Cardiac muscle cell (in vitro differentiated cells and primary cell): ENCODE data around the gene PCMTD2. TPM values are rescaled to one million over a fixed set of nuclear protein-coding genes. Genes with fewer than 3 reads are reported as not detected.

Experiments
- DNase-seq, 2 donors: peaks; one replicate each; pipeline versions ENCODE4 v3.0.0 to v3.0.0-alpha.2; 2010 to 2017; ENCODE audit warnings: low read depth in 1 of 2, low spot score in 1 of 2
- H3K27ac ChIP-seq: fragments of 200-600 bp; sonication (generic); 2 replicates; pipeline ENCODE4 v1.5.1; 2016
- H3K27me3 ChIP-seq: fragments of 200-600 bp; sonication (generic); 2 replicates; pipeline ENCODE4 v1.6.0; 2016; ENCODE audit warnings: control low read depth
- H3K36me3 ChIP-seq: fragments of 200-600 bp; sonication (generic); 2 replicates; pipeline ENCODE4 v1.5.1; 2016; ENCODE audit warnings: control low read depth
- H3K4me1 ChIP-seq: fragments of 200-600 bp; sonication (generic); 2 replicates; pipeline ENCODE4 v1.8.1; 2017; ENCODE audit warnings: low read depth, mild to moderate bottlenecking, mixed run types
- H3K4me3 ChIP-seq: fragments of 200-600 bp; sonication (generic); 2 replicates; pipeline ENCODE4 v1.5.1; 2016; ENCODE audit warnings: mild to moderate bottlenecking
- H3K9me3 ChIP-seq: fragments of 200-600 bp; sonication (generic); 2 replicates; pipeline ENCODE4 v1.5.1; 2017; ENCODE audit warnings: low read depth, mild to moderate bottlenecking, control low read depth
- polyA plus RNA-seq: library from polyadenylated mRNA; unstranded; fragments of >200 nt; fragmentation: Nextera tagmentation; extraction: Ambion mirVana; gene quantifications from 2 replicates; pipeline ENCODE4 v1.2.1, GENCODE V29; 2016
- total RNA-seq: library from RNA; depleted of rRNA; stranded (reverse); fragments of >200 nt; gene quantifications from 2 replicates; pipeline ENCODE4 v1.2.3, GENCODE V29; 2016
- TF ChIP-seq, protein P1 (sequence below): IDR thresholded peaks from 2 replicates; pipeline ENCODE4 v1.5.1; 2012; ENCODE audit warnings: low read depth, mild to moderate bottlenecking, low read length

Gene PCMTD2
- total and polyA plus RNA-seq, 2 experiments from 2014 or later = 50.4 to 186 TPM

- TF ChIP-seq, protein P1, sequence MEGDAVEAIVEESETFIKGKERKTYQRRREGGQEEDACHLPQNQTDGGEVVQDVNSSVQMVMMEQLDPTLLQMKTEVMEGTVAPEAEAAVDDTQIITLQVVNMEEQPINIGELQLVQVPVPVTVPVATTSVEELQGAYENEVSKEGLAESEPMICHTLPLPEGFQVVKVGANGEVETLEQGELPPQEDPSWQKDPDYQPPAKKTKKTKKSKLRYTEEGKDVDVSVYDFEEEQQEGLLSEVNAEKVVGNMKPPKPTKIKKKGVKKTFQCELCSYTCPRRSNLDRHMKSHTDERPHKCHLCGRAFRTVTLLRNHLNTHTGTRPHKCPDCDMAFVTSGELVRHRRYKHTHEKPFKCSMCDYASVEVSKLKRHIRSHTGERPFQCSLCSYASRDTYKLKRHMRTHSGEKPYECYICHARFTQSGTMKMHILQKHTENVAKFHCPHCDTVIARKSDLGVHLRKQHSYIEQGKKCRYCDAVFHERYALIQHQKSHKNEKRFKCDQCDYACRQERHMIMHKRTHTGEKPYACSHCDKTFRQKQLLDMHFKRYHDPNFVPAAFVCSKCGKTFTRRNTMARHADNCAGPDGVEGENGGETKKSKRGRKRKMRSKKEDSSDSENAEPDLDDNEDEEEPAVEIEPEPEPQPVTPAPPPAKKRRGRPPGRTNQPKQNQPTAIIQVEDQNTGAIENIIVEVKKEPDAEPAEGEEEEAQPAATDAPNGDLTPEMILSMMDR = no peak
- H3K9me3 ChIP-seq = no peaks in the 10 kb centered on the region
- H3K27ac ChIP-seq = no peak overlapping the region
- peaks cover 22% of the 10 kb centered on the region for H3K4me1 ChIP-seq
- no peak for DNase-seq
- H3K36me3 ChIP-seq = no peaks in the 10 kb centered on the region
- no peak overlapping the region for H3K4me3 ChIP-seq
- H3K27me3 ChIP-seq = peaks cover 14% of the 10 kb centered on the region
These were observed 1.4 kb upstream of the PCMTD2 start for GRCh38 chr20:64254156-64254555.

- H3K9me3 ChIP-seq = no peaks in the 10 kb centered on the region
These were observed 782 bp upstream of the PCMTD2 start for GRCh38 chr20:64254571-64255360.

GRCh38 chr20:64256282-64256935, 861 bp downstream of the PCMTD2 start:
- peak overlapping the region; percentile 72 for H3K4me3 ChIP-seq
- H3K4me1 ChIP-seq = peaks cover 25% of the 10 kb centered on the region
- peaks cover 3% of the 10 kb centered on the region for H3K27me3 ChIP-seq
- peak overlapping the region; percentile 90 for H3K27ac ChIP-seq
- TF ChIP-seq, protein P1 = no peak
- no peaks in the 10 kb centered on the region for H3K9me3 ChIP-seq
- DNase-seq = peak in 1 of 2 donors; percentile 13
- H3K36me3 ChIP-seq = no peaks in the 10 kb centered on the region

More at GRCh38 chr20:64254571-64255360, 782 bp upstream of the PCMTD2 start:
- Histone ChIP-seq H3K4me1 (peaks cover 22% of the 10 kb centered on the region), H3K27me3 (peaks cover 14% of the 10 kb centered on the region), H3K27ac (peak overlapping the region; percentile 90), H3K4me3 (peak overlapping the region; percentile 72), H3K36me3 (no peaks in the 10 kb centered on the region)
- TF ChIP-seq, protein P1 = no peak
- DNase-seq = no peak

- peaks cover 32% of the 10 kb centered on the region for H3K4me1 ChIP-seq
- no peaks in the 10 kb centered on the region for H3K36me3 ChIP-seq
- no peaks in the 10 kb centered on the region for H3K27me3 ChIP-seq
- no peaks in the 10 kb centered on the region for H3K9me3 ChIP-seq
- DNase-seq = peak in 1 of 2 donors; percentile 22
- TF ChIP-seq, protein P1 = no peak
- no peak overlapping the region for H3K4me3 ChIP-seq
- H3K27ac ChIP-seq = no peak overlapping the region
These were observed 1.7 kb downstream of the PCMTD2 start for GRCh38 chr20:64257107-64257757.

GRCh38 chr20:64258071-64258823, 2.7 kb downstream of the PCMTD2 start:
- TF ChIP-seq, protein P1 = no peak
- H3K4me1 ChIP-seq = peaks cover 43% of the 10 kb centered on the region
- no peak overlapping the region for H3K4me3 ChIP-seq
- H3K27ac ChIP-seq = no peak overlapping the region
- no peaks in the 10 kb centered on the region for H3K27me3 ChIP-seq
- DNase-seq = no peak
- no peaks in the 10 kb centered on the region for H3K9me3 ChIP-seq
- no peaks in the 10 kb centered on the region for H3K36me3 ChIP-seq
